ENCODE data around the gene TEX35.

DNA sequence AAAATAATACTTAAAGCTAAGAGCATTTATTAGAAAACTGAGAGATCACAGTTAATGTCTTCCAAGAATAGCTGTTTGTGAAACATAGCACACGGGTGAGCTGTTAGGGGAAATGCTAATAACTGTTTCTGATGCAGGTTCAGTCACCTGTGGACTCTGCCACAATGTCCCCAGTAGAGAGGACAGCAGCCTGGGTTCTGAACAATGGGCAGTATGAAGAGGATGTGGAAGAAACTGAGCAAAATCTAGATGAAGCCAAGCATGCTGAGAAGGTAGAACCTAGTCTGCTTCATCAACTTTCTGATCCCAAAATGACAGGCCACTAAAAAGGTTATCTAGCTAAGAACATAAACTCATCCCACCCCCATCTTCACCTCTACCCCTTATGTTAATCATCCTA, 48.8 kb upstream of the TEX35 start:
- no peak for TF ChIP-seq EZH2phosphoT487 (IDR thresholded peaks at IDR 0.05; ENCODE audit: insufficient read depth, low read depth)
- no peak for TF ChIP-seq EZH2 (IDR thresholded peaks at IDR 0.05; ENCODE audit: insufficient read depth, poor library complexity, severe bottlenecking)

Data from GM23248 (cell line).